Measurements from ENCODE around the gene CCL16. TPM values are rescaled to one million over a fixed set of nuclear protein-coding genes. Genes with fewer than 3 reads are reported as not detected.
"Not testable (repeated sequence)": the region's sequence is repeated elsewhere in the genome, so short reads cannot be mapped to it uniquely, and the experiment has no call there.

The CCL16 gene
- total RNA-seq, 2 donors from 2014 or later, result not detected

- Mint-ChIP-seq H3K4me1 (ENCODE audit: low read depth in 2 of 2) (peaks cover 4 to 6% of the 10 kb centered on the region in 2 donors), H3K4me3 (no peak overlapping the region), H3K9me3 (no peaks in the 10 kb centered on the region), H3K27me3 (no peaks in the 10 kb centered on the region), H3K27ac (no peak overlapping the region), H3K36me3 (no peaks in the 10 kb centered on the region)
- no peak for DNase-seq (ENCODE audit: low spot score)
- ATAC-seq, result no peak
These were observed 37.1 kb downstream of the CCL16 start for GRCh38 chr17:35944151-35944550.

GRCh38 chr17:35943537-35943936, 37.8 kb downstream of the CCL16 start, which contains the start of gene LYZL6:
Gene LYZL6 (minus strand): TSS chr17:35943713. CDS start chr17:35939356, 4,357 bp downstream.
- peaks cover 4 to 9% of the 10 kb centered on the region in 2 donors for H3K4me1 Mint-ChIP-seq (ENCODE audit: low read depth in 2 of 2)
- H3K9me3 Mint-ChIP-seq, result no peaks in the 10 kb centered on the region
- no peak for ATAC-seq
- H3K27me3 Mint-ChIP-seq, result no peaks in the 10 kb centered on the region
- no peak within 1 kb of the TSS for H3K4me3 Mint-ChIP-seq
- peak within 1 kb of the TSS in 1 of 2 donors; percentile 28 for H3K27ac Mint-ChIP-seq
- no peak for DNase-seq (ENCODE audit: low spot score)
- no peaks in the 10 kb centered on the region for H3K36me3 Mint-ChIP-seq

- Mint-ChIP-seq H3K4me1 (ENCODE audit: low read depth in 2 of 2) (peaks cover 4 to 9% of the 10 kb centered on the region in 2 donors), H3K27me3 (no peaks in the 10 kb centered on the region), H3K27ac (peak overlapping the region in 1 of 2 donors; percentile 28), H3K4me3 (no peak overlapping the region), H3K36me3 (no peaks in the 10 kb centered on the region), H3K9me3 (no peaks in the 10 kb centered on the region)
- DNase-seq (ENCODE audit: low spot score) (no peak), ATAC-seq (no peak)
These were observed 38.6 kb downstream of the CCL16 start for GRCh38 chr17:35942588-35943186.

- not testable (repeated sequence) for H3K4me1 Mint-ChIP-seq (ENCODE audit: low read depth in 2 of 2); H3K9me3 Mint-ChIP-seq; DNase-seq (ENCODE audit: low spot score); H3K4me3 Mint-ChIP-seq; H3K27ac Mint-ChIP-seq; ATAC-seq; H3K36me3 Mint-ChIP-seq; H3K27me3 Mint-ChIP-seq
These were observed 42.8 kb downstream of the CCL16 start for GRCh38 chr17:35938492-35938891.

GRCh38 chr17:35936063-35936462, 45.2 kb downstream of the CCL16 start:
- H3K27ac Mint-ChIP-seq, result no peak overlapping the region
- no peaks in the 10 kb centered on the region for H3K27me3 Mint-ChIP-seq
- H3K4me3 Mint-ChIP-seq, result no peak overlapping the region
- peaks cover 6 to 10% of the 10 kb centered on the region in 2 donors for H3K4me1 Mint-ChIP-seq (ENCODE audit: low read depth in 2 of 2)
- no peak for DNase-seq (ENCODE audit: low spot score)
- no peaks in the 10 kb centered on the region for H3K36me3 Mint-ChIP-seq
- ATAC-seq, result no peak
- no peaks in the 10 kb centered on the region for H3K9me3 Mint-ChIP-seq

- Mint-ChIP-seq H3K36me3 (no peaks in the 10 kb centered on the region), H3K4me3 (no peak overlapping the region), H3K9me3 (no peaks in the 10 kb centered on the region), H3K27ac (no peak overlapping the region), H3K4me1 (ENCODE audit: low read depth in 2 of 2) (peaks cover 13 to 18% of the 10 kb centered on the region in 2 donors), H3K27me3 (no peaks in the 10 kb centered on the region)
- ATAC-seq (no peak), DNase-seq (ENCODE audit: low spot score) (no peak)
These were observed 46.5 kb downstream of the CCL16 start for GRCh38 chr17:35934760-35935159.

- Mint-ChIP-seq H3K4me1 (ENCODE audit: low read depth in 2 of 2) (peaks cover 15 to 26% of the 10 kb centered on the region in 2 donors), H3K27me3 (no peaks in the 10 kb centered on the region), H3K36me3 (no peaks in the 10 kb centered on the region), H3K27ac (no peak overlapping the region), H3K9me3 (no peaks in the 10 kb centered on the region), H3K4me3 (no peak overlapping the region)
- no peak for ATAC-seq
- no peak for DNase-seq (ENCODE audit: low spot score)
These were observed 48.7 kb downstream of the CCL16 start for GRCh38 chr17:35932586-35932985.

GRCh38 chr17:35931794-35932425, 49.4 kb downstream of the CCL16 start:
- no peaks in the 10 kb centered on the region for H3K9me3 Mint-ChIP-seq
- H3K4me3 Mint-ChIP-seq, result no peak overlapping the region
- no peaks in the 10 kb centered on the region for H3K36me3 Mint-ChIP-seq
- no peaks in the 10 kb centered on the region for H3K27me3 Mint-ChIP-seq
- no peak for DNase-seq (ENCODE audit: low spot score)
- no peak for ATAC-seq
- peaks cover 15 to 26% of the 10 kb centered on the region in 2 donors for H3K4me1 Mint-ChIP-seq (ENCODE audit: low read depth in 2 of 2)
- peak overlapping the region in 1 of 2 donors; percentile 74 for H3K27ac Mint-ChIP-seq

GRCh38 chr17:35930211-35931065, 50.9 kb downstream of the CCL16 start, which contains the start of gene RDM1:
Gene RDM1 (minus strand): TSS chr17:35930773. CDS start chr17:35930727, 46 bp downstream.
- H3K27me3 Mint-ChIP-seq, result no peaks in the 10 kb centered on the region
- H3K4me3 Mint-ChIP-seq, result peak within 1 kb of the TSS; percentile 90
- H3K4me1 Mint-ChIP-seq (ENCODE audit: low read depth in 2 of 2), result peaks cover 15 to 26% of the 10 kb centered on the region in 2 donors
- no peaks in the 10 kb centered on the region for H3K36me3 Mint-ChIP-seq
- ATAC-seq (peak; percentile 97 to 99), DNase-seq (ENCODE audit: low spot score) (peak; percentile 88)
- no peaks in the 10 kb centered on the region for H3K9me3 Mint-ChIP-seq
- H3K27ac Mint-ChIP-seq, result peak within 1 kb of the TSS; percentile 74 to 92

GRCh38 chr17:35927714-35928113, 53.6 kb downstream of the CCL16 start:
- peaks cover 18 to 26% of the 10 kb centered on the region in 2 donors for H3K4me1 Mint-ChIP-seq (ENCODE audit: low read depth in 2 of 2)
- H3K27ac Mint-ChIP-seq, result peak overlapping the region in 1 of 2 donors; percentile 11
- ATAC-seq, result no peak
- H3K27me3 Mint-ChIP-seq, result no peaks in the 10 kb centered on the region
- no peaks in the 10 kb centered on the region for H3K9me3 Mint-ChIP-seq
- H3K36me3 Mint-ChIP-seq, result no peaks in the 10 kb centered on the region
- H3K4me3 Mint-ChIP-seq, result no peak overlapping the region
- no peak for DNase-seq (ENCODE audit: low spot score)

Other genes starting within 250 kb of the CCL16 start
- gene RASL10B, start 249.9 kb downstream of the CCL16 start, total RNA-seq, result under 1 TPM in 1 of 2 donors, not detected in 1; 0.14 TPM
- not detected for gene GAS2L2, start 228.3 kb downstream of the CCL16 start, total RNA-seq
- not detected for gene C17orf50, start 220.6 kb downstream of the CCL16 start, total RNA-seq
- not detected for gene MMP28, start 185.9 kb downstream of the CCL16 start, total RNA-seq
- gene TAF15, start 172.0 kb downstream of the CCL16 start, total RNA-seq, result 100 to 1,000 TPM; 235 to 249 TPM
- gene HEATR9, start 112.6 kb downstream of the CCL16 start, total RNA-seq, result 1 to 10 TPM in 1 of 2 donors, under 1 TPM in 1; 0.81 to 2.9 TPM
- gene CCL5, start 101.1 kb downstream of the CCL16 start, total RNA-seq, result 100 to 1,000 TPM in 1 of 2 donors, 10 to 100 TPM in 1; 97.5 to 224 TPM
- 1 to 10 TPM; 1.3 to 3.5 TPM for gene RDM1, start 50.7 kb downstream of the CCL16 start, total RNA-seq
- not detected for gene LYZL6, start 37.8 kb downstream of the CCL16 start, total RNA-seq
- not detected for gene CCL14, start 5.2 kb upstream of the CCL16 start, total RNA-seq
- not detected for gene CCL15, start 20.1 kb upstream of the CCL16 start, total RNA-seq
- 1 to 10 TPM in 1 of 2 donors, not detected in 1; 1.7 TPM for gene CCL23, start 36.5 kb upstream of the CCL16 start, total RNA-seq
- gene CCL18, start 82.8 kb upstream of the CCL16 start, total RNA-seq, result not detected
- gene CCL3, start 108.6 kb upstream of the CCL16 start, total RNA-seq, result 1,000 to 10,000 TPM; 2,440 to 2,619 TPM
- 100 to 1,000 TPM; 379 to 582 TPM for gene CCL4, start 122.3 kb upstream of the CCL16 start, total RNA-seq
- 10 to 100 TPM in 1 of 2 donors, 1 to 10 TPM in 1; 9.2 to 10.7 TPM for gene TBC1D3B, start 195.1 kb upstream of the CCL16 start, total RNA-seq
- gene CCL3L1, start 215.3 kb upstream of the CCL16 start, total RNA-seq, result 10 to 100 TPM; 59.6 to 82.1 TPM
- 10 to 100 TPM; 24.9 to 37.4 TPM for gene CCL4L2, start 229.6 kb upstream of the CCL16 start, total RNA-seq